Liver (tissue), 3 donors: Measurements from ENCODE around the gene PTTG2.

Experiments
- CTCF ChIP-seq: fragments of 150-350 bp; IDR thresholded peaks from 2 replicates; pipeline ENCODE4 v1.5.1; 2017; ENCODE audit warnings: improper control_type of control experiment, low read depth, low read length; ENCODE audit not compliant: missing input control
- GABPA ChIP-seq, 2 donors: IDR thresholded peaks in 1 of 2; conservative IDR thresholded peaks in 1 of 2; 2 replicates each; pipeline ENCODE4 v1.6.1; 2016; ENCODE audit warnings: antibody characterized with exemption in 2 of 2, mild to moderate bottlenecking in 1 of 2, moderate library complexity in 1 of 2
- MAX ChIP-seq: IDR thresholded peaks from 2 replicates; pipeline ENCODE4 v1.6.1; 2016; ENCODE audit warnings: antibody characterized with exemption
- NR2F2 ChIP-seq: IDR thresholded peaks from 2 replicates; pipeline ENCODE4 v1.6.1; 2016; ENCODE audit warnings: antibody characterized with exemption
- REST ChIP-seq: IDR thresholded peaks from 2 replicates; pipeline ENCODE4 v1.6.1; 2016; ENCODE audit warnings: antibody characterized with exemption, mild to moderate bottlenecking
- SP1 ChIP-seq: IDR thresholded peaks from 2 replicates; pipeline ENCODE4 v1.6.1; 2018; ENCODE audit warnings: antibody characterized with exemption, mild to moderate bottlenecking
- TAF1 ChIP-seq: conservative IDR thresholded peaks from 2 replicates; pipeline ENCODE4 v1.6.1; 2016; ENCODE audit warnings: antibody characterized with exemption, mild to moderate bottlenecking
- YY1 ChIP-seq: IDR thresholded peaks from 2 replicates; pipeline ENCODE4 v1.6.1; 2016; ENCODE audit warnings: antibody characterized with exemption, mild to moderate bottlenecking
- donor health status: healthy.
- donor health status: healthy.

- no peak for TF ChIP-seq REST
- TF ChIP-seq YY1 = no peak
- no peak for TF ChIP-seq SP1
- TF ChIP-seq CTCF = no peak
- no peak for TF ChIP-seq GABPA (IDR thresholded peaks at IDR 0.05 in 1 of 2, conservative IDR thresholded peaks at IDR 0.05 in 1 of 2)
- TF ChIP-seq MAX = no peak
- TF ChIP-seq NR2F2 = no peak
- no peak for TF ChIP-seq TAF1
Observed at GRCh38 chr4:38002451-38003071, 42.4 kb downstream of the PTTG2 start.
